Activated CD8-positive, alpha-beta memory T cell treated with anti-CD3 and anti-CD28 coated beads, Interleukin-2, amount 50 U/mL, for 24 hours (primary cell): ENCODE results near the gene TEAD1.

Source experiments
- DNase-seq: peaks from one replicate; pipeline ENCODE4 v3.0.0-alpha.2; 2020; ENCODE audit errors: extremely low read depth

Gene TEAD1

DNA sequence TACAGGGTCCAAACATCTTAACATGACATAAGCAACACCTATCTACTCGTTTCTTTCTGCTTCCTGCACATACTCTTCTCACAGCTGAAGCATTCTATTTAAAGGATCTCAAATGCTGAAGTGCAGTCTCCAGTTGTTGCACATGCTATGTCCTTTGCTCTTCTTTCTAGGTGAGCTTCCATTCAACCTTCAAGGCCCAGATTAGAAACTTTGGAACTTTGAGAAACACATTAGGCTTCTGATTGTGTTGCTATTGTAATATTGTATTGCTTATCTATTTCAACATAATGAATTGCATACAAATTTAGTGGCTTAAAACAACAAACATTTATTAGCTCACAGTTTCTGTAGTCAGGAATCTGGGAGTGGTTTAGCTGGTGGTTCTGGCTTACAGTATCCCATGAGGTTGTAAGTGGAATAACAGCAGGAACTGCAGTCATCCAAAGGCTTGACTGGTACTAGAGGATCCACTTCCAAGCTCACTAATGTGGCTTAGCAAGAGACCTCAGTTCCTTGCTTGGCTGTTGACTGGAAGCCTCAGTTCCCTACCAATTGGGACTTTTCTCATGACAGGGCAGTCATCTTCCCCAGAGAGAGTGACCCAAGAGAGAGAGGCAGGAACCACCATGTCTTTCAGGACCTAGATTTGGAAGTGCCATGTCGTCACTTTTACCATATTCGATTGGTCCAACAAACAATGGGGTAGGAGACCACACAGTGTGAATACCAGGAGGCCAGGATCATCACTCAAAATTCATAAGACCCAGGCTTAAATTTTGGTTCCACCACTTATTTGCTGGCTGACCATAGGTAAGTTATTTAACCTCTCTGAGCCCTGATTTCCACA lies 307.7 kb downstream of the TEAD1 start:
- no peak for DNase-seq

DNA sequence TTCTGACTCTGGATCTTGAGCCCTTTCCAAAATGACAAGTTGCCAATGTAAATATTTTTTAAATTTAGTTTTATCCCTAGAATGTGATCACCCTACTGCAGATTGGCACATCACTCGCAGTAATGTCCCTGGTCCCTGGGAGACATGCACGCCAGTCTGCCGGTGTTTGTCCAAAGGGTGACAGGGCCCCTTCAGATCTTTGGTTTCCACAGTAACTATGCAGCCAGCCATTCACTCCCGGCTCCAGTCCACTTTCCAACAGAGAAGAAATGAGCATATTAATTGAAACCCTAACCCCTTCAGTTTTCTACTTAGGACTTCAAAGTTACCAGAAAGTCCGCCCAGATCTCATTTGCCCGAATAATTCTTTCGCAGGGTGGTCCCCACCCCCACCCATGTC lies 309.1 kb downstream of the TEAD1 start:
- DNase-seq = no peak

GRCh38 chr11:12986194-12986898 lies 312.1 kb downstream of the TEAD1 start:
- DNase-seq = no peak

DNA sequence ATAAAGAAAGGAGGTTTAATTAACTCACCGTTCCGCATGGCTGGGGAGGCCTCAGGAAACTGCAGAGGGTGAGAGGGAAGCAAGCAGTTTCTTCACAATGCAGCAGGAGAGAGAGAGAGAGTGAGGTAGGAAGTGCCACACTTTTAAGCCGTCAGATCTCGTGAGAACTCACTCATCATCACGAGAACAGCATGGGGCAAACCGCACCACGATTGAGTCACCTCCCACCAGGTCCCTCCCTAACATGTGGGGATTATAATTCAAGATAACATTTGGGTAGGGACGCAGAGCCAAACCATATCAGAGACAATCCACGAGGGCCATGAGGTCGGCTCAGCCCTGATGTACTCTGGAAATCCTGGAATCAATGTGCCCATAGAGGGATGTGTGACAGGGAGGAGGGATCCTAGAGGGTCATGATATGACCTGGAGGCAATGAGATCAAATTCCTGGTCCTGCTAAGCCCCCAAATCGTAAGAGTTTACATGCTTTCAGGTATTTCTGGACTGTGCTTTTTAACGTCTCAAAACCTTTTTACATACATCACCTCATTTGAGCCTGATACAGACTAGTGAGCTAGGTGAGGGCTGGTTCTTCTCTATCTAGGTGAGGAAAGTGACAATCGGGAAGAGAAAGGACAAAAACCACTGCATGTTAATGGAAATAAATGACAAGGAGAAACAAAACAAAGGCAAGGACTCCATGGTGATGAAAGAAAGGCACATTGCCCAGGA lies 315.4 kb downstream of the TEAD1 start:
- no peak for DNase-seq

GRCh38 chr11:12990162-12990480 lies 315.9 kb downstream of the TEAD1 start:
- no peak for DNase-seq

DNA sequence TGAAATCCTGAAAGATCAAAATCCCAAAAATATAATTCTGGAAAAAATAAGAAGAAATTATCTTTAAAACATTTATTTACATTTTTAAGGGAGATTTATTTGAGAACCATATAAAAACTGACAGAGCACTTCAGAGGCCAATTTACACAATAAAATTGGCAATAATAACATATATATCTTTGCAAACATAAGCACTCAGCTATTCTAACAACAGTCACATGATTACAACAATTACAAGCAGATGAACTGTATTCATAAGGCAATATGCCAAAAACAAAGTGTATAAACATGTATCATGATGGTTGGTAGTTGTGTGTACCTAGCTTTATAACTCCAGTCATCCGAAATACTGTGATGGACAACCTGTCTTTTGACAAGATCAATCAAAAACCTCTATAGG lies 317.2 kb downstream of the TEAD1 start:
- DNase-seq = no peak

- no peak for DNase-seq
Measured at GRCh38 chr11:12993626-12994025, 319.4 kb downstream of the TEAD1 start.
